DMS153 (cell line): Measurements from ENCODE around the gene FAM219B.
"Not testable (repeated sequence)": the region's sequence is repeated elsewhere in the genome, so short reads cannot be mapped to it uniquely, and the experiment has no call there.

Source experiments
- DNase-seq: peaks from one replicate; lab custom pipeline; 2025; lab: John Stamatoyannopoulos, UW

The FAM219B gene

DNA sequence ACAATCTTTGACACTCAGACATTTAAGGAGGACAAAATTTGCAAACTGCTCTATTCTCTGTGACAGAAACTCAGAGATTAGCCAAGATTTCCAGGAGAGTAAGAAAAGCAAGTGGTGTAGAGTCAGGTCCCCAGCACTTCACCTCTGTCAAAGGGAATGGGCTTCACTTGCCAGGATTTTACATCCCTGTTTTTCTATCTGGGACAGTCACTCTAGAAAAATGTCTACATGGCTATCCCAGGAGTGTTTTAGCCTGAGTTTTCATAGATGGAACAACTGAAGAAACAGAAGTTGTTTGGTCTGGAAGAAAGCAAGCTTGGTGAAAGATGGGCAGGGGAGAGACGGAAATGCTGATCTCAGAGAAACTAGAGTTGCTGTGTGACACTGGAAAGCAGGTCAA lies 3.0 kb downstream of the FAM219B start:
- DNase-seq = no peak

DNA sequence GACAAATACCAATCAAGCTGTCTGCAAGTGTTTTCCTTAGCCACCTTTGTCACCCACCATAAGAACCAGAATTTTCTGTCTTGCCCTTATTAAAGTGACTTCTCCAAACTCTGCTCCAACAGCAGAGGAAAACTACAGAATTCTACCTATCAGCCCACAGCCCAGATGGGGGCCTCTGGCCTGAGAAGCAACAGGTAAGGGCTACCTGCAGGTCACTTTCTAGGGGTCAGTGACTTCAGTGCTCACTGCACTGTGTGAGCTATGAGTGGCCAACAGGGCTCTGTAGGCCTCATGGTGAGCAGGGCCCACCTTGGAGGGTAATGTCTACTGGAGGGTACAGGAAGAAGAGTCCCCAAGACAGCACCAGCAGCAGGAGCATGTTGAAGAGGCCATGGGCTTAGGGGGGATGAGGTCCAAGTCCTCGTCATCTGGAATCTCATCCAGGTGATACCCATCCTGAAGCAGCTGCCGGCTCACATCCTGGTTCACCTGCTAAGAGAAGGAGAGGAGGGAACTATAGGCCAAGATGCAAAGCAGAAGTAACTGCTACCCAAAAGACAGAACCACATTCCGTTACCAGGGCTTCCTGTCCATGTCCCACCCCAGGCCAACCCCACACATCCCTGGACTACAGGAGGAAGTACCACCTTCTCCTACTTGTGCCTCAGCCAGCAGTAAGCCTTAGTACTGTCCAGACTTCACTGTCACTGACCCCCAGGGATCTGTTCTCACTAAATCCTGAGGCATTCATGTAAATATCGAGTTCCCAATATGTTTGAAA lies 4.2 kb downstream of the FAM219B start:
- DNase-seq = no peak

DNA sequence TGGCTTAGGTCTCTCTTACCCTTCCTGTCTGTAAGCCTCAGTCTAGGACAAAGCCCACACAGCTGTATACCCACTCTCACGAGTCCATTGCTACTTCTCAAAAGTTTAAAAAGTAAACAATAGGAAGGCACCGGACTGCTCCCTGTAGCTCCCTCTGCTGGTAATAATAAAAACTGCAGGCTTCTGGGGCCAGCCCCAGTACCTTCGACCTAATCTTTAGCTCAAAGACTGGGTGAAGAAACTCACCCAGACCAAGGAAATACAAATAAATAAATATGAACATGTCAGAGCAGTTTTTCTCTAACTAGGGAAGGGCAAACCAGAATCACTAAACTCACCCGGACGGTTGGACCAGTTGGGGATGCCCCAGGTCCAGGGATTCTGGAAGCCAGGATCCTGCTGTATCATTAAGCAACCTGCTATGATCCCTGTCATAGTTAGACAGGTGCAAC lies 5.0 kb downstream of the FAM219B start:
- DNase-seq = no peak

DNA sequence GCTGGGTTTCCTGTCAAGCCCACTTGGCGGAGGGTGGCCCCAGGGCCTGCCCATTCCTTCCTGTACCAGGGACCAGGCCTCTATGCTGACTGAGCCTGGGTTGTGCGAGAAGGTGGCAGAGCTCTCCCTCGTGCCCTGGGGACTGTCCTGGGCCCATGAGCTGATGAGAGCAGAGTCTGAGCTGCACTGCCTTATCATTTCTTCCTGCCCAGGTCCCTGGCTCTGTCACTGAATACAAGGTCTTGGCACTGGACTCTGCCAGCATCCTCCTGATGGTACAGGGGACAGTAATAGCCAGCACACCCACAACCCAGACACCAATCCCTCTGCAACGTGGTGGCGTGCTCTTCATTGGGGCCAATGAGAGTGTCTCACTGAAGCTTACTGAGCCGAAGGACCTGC lies 9.3 kb downstream of the FAM219B start:
- no peak for DNase-seq

DNA sequence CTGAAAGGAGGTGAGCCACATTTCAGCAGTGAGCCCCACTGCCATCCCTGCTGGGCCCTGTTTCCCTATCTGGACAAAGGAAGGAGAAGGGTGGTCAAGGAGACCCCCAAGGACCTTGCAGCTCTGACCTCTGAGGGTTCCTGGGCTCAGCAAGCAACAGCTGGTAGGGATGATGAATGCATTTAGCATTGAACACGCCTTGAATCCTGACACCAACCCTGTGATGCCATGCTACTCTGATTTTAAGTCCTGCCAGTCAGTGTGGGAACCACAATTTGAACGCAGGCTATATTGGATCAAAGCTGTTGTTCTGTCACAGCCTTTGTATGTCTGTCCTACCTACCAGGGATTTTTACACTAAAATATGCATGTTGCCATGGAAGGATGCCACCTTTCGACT lies 10.3 kb downstream of the FAM219B start:
- no peak for DNase-seq

DNA sequence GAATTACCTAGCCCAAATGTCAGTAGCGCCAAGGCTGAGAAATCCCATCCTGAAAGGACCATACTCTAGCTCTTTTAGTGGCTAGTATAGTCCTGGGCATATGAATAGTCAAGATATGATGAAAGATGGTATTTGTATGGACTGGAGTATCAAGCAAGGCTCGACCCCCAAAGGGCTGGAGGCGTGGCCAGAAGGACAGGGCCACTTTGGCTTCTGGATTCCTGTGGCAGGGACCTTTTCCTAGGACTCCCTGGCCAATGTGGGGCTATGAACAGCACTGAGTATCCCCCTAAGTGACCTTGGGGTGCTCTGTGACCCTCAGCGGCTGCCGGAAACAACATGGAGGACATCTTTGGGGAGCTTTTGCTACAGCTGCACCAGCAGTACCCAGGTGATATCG lies 10.8 kb downstream of the FAM219B start:
- no peak for DNase-seq

DNA sequence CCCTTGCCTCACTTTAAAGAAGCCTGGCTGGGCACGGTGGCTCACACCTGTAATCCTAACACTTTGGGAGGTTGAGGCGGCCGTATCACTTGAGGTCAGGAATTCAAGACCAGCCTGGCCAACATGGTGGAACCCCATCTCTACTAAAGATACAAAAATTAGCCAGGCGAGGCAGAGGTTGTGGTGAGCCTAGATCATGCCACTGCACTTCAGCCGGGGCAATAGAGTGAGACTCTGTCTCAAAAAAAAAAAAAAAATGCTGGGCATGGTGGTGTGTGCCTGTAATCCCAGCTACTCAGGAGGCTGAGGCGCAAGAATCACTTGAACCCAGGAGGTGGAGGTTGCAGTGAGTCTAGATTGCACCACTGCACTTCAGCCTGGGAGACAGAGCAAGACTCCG lies 12.3 kb downstream of the FAM219B start:
- not testable (repeated sequence) for DNase-seq

DNA sequence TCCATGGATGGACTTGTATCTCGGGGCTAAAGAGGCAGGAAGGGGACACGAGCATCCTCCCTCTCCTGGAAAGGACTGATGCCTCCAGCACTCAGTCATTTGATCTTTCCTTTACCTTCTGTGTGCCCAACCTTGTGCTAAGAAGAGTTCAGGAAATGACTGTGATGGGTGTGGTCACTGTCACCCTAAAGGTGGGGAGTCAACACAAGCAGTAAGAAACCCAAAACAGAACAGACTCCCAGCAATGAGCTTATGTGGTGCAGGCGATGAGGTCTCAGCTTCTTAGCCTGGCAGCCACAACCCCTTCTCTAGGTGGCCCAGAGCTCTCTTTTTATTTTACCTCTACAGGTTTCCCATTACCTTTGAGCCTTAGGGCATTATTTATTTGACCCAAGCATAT lies 13.0 kb downstream of the FAM219B start:
- DNase-seq = no peak

DNA sequence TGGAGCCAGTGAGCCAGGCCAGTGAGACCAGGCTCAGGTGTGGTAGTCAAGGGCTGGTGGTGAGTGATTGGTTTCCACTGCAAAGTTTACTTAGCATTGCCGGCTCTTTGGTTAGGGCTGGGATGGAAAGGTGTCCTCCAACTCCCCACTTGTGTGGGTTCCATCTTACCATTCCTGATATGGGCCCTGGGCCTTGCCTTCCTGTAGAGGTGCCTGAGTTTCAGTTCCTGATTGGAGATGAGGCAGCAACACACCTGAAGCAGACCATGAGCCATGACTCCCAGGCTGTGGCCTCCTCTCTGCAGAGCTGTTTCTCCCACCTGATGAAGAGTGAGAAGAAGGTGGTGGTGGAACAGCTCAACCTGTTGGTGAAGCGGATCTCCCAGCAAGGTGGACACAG lies 13.7 kb downstream of the FAM219B start:
- no peak for DNase-seq

DNA sequence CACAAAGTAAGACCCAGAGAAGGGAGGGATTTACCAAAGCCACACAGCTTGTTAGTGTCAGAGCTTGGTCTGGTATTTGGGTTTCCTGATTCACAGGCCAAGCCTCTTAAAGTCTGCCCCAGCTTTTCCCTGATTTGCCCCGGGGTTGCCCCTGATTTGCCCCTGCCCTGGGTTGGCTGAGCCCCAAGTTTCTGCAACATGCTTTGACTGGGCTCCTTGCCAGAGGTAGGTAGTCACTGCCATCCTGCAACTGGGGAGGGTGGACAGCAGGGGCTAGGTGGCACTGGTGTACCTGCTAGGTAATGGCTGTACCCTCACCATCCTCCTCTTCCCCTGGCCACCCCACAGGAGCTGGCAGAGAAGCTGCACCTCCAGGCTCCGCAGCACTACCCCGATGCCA lies 14.3 kb downstream of the FAM219B start:
- DNase-seq = no peak

DNA sequence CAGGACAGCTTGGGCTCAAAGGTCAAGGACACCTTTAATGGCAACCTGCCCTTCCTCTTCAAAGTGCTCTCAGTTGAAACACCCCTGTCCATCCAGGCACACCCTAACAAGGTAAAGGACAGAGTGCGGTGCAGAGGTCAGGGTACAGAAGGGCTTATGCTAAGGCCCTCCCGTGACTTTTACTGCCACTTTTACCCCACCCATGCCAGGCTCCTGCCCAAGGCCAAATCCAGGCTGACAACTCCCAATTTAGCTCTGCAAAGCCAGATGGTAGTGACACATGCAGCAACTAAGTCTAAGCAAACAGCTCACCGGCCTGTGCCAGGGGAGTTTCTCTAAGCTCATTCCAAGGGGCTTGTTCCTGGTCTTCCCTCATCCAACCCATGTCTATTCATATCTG lies 15.2 kb downstream of the FAM219B start:
- no peak for DNase-seq

DNA sequence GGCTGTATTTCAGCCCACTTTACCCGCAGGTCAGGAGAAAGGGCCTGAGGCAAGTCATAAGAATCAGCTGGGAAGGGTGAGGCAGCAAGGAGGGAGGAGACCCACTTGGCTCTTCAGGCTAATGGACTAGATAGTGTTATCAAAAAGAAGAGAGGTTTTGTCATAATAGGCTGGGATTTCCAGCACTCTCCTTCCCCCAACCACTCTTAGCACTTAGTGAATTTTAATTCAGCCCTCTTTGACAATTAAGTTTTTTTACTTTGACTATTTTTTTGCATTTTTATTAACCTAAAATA lies 16.0 kb downstream of the FAM219B start:
- DNase-seq = no peak

DNA sequence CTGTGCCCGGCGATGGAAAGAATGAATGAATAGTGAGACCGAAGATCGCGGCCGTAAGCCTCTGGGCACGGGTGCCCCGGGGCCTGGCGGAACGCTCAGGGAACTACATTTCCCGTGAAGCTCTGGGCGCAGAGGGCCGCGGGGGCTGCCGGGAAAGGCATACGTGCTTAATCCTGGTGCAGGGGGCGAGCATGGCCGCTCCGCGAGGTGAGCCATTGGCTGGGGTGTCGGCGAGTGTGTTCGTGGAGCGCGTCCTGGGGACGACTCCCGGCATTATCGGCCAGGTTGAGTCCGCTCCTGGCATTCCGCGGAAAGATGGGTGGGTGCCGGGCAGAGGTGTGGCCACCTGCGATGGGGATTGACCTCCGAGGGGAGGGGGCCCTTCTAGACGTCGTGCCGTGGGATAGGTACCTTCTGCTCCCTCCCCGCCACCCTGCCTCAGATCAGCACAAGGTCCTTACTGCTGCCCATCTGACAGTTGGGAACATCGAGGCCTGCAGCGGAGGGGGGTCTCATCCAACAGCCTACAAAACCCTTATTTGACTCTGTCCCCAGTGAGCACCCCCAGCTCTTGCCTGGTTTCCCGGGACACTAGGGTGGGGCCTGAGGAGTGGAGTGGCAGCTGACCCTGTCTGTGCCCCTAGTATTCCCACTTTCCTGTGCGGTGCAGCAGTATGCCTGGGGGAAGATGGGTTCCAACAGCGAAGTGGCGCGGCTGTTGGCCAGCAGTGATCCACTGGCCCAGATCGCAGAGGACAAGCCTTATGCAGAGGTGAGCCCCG lies 16.6 kb downstream of the FAM219B start, which contains the start of gene MPI:
MPI (plus strand) TSS at position 160 of the 782 bp plus-strand sequence; CDS start at position 192, 32 bp downstream.
- DNase-seq = peak; percentile 1

DNA sequence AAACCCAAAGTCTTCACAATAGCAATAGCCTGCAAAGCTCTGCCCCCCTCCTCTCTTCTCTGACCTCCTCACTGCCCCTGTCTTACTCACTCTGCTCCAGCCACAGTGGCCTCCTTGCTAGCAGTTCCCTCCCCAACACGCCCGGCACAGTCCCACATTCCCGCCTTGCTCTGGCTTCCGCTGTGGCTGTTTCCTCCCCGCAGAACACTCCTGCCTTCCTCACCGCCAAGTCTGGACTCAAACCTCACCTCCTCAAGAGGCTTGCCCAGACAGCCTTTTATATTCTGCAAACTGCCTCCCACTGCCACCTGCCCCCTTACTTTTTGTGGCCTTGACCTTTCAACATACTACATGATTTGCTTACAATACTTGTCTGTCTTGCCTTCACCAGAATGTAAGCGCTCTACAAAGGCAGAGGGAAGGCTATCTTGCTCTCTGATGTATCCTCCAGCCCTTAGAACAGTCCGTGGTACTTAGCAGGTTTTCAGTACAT lies 17.2 kb downstream of the FAM219B start:
- no peak for DNase-seq

DNA sequence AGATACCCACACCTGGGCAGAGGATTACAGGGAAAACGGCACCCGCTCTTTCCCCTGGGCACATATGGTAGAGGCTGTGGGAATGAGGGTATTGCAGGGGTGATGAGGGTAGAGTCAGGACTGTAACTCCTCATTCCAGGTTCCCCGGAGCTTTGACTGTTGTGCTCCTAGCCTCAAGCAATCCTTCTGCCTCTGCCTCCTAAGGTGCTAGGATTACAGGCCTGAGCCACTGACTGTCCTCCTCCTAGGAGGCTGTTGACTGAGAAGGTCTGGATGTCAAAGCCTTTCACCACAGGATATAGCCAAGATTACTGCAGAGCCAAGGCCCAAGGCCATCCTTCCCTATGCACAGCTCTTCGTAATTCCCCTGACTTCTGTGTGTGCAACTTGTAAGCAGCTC lies 17.9 kb downstream of the FAM219B start:
- DNase-seq = no peak

DNA sequence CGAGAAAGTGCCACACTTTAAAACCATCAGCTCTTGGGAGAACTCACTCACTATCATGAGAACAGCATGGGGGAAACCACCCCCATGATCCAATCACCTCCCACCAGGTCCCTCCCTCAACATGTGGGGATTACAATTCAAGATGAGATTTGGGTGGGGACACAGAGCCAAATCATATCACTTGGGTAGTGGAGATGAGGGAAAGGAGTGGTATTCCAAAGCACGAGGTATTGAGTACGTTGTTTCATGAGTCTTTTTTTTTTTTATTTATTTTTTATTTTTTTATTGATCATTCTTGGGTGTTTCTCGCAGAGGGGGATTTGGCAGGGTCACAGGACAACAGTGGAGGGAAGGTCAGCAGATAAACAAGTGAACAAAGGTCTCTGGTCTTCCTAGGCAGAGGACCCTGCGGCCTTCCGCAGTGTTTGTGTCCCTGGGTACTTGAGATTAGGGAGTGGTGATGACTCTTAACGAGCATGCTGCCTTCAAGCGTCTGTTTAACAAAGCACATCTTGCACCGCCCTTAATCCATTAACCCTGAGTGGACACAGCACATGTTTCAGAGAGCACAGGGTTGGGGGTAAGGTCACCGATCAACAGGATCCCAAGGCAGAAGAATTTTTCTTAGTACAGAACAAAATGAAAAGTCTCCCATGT lies 19.0 kb downstream of the FAM219B start:
- not testable (repeated sequence) for DNase-seq

DNA sequence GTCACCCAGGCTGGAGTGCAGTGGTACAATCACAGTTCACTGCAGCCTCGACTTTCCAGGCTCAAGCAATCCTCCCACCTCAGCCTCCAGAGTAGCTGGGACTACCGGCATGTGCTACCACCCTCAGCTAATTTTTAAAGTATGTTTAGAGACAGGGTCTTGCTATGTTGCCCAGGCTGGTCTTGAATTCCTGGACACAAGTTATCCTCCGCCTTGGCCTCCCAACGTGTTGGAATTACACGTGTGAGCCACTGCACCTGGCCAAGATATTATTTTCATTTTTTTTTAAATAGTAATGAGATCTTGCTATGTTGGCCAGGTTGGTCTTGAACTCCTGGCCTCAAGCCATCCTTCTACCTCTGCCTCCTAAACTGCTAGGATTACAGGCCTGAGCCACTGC lies 21.2 kb downstream of the FAM219B start:
- DNase-seq = no peak

DNA sequence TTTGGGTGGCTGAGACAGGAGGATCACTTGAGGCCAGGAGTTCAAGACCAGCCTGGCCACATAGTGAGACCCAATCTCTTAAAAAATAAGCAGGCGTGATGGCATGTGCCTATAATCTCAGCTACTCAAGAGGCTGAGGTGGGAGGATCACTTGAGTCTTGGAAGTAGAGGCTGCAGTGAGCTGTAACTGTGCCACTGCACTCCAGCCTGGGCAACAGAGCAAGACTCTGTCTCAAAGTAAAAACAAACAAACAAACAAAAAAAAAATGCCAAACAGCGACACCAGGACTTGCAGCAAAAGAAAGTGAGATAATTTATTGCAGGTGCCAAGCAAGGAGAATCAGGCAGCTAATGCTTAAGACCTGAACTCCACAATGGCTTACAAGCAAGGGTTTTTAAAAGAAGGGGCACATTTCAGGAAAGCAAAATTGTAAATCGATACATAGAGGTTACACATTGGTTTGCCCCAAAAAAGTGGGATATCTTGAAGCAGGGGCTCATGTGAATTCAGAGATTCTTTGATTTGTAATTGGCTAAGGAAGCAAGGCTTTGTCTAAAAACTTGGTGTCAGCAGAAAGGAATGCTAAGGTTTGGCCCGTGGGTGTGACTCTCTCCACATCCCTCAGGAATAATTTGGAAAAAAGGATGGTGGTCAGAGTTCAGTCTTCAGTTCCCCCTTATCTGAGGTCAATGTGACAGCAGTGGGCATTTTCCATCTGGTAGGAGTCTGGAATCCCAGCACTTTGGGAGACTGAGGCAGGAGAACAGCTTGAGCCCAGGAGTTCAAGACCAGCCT lies 22.0 kb downstream of the FAM219B start:
- no peak for DNase-seq

DNA sequence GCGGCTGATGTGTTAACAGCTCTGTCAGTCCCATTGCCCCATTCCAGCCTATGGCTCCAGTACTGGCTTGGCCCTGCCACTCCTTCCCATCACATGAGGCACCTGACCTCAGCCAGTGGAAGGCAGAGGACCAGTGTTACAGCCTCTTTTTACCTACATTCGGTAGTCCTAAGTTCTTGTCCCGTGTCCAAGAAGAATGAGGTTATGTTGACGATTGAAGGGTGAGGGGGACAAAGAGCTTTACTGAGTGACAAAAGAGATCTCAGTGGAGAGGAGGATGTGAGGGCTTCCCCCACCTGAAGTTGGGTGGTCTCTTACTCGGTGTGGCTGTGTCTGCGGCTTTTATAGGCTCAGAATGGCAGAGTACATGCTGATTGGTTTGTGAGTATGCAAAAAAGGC lies 24.1 kb downstream of the FAM219B start:
- DNase-seq = no peak

DNA sequence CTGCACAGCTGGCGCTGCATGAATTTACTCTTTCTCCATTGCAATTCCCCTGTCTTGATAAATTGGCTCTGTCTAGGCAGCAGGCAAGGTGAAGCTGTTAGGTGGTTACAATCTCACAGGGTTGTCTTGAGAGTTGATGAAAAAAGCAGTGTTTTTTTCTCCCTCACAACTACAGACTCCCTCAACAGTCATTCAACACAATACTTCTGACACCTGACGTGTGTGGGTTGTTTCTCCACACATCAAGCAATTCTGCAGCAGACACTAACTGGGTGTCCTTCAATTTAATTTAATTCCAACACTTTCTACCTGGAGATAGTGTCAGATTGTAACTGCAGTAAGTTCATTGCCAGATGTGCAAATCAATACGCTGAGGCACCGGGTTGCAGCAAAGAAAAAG lies 28.4 kb downstream of the FAM219B start:
- no peak for DNase-seq

DNA sequence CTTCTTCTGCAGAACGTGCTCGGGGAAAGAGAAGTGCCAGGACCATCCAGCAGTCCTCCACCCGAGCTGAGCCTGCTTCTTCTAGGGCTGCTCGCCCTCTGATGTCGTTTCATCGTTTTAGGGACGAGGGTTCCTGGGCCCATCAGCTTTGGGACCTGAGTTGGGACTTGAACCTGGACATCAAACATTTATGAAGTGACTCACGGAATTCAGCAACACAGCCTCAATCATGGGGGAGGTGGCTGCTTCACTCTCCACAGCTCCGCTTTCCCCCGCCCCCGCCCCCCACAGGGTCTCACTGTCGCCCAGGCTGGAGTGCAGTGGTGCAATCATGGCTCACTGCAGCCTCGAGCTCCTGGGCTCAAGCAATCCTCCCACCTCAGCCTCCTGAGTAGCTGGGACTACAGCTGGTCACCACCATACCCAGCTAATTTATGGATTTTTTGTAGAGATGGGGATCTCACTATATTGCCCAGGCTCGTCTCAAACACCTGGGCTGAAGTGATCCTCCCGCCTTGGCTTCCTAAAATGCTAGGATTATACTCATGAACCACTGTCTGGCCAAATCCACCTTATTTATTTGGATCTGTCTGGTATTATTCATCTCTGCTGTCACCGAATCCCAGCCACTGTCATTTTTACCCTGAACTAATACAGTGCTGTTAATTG lies 32.8 kb downstream of the FAM219B start:
- DNase-seq = peak; percentile 2
